Smooth muscle cell (in vitro differentiated cells): ENCODE data around the gene TRIM25. TPM values are rescaled to one million over a fixed set of nuclear protein-coding genes. Genes with fewer than 3 reads are reported as not detected.

Experiments used
- DNase-seq: peaks from one replicate; lab custom pipeline; 2025; ENCODE audit not compliant: unreplicated experiment; lab: John Stamatoyannopoulos, UW
- H2AFZ ChIP-seq: fragments of 200-600 bp; sonication (generic); 2 replicates; pipeline ENCODE4 v1.6.0; 2016; ENCODE audit warnings: antibody characterized with exemption, low read depth, mild to moderate bottlenecking
- H3F3A ChIP-seq: fragments of 200-600 bp; sonication (generic); 2 replicates; pipeline ENCODE4 v1.6.0; 2017; ENCODE audit warnings: antibody characterized with exemption, low read depth
- H3K27ac ChIP-seq: fragments of 200-600 bp; sonication (generic); 2 replicates; pipeline ENCODE4 v1.5.1; 2016; ENCODE audit warnings: low read depth, mild to moderate bottlenecking
- H3K27me3 ChIP-seq: fragments of 200-600 bp; sonication (generic); 2 replicates; pipeline ENCODE4 v1.6.1; 2016; ENCODE audit warnings: low read depth, mild to moderate bottlenecking
- H3K36me3 ChIP-seq: fragments of 200-600 bp; sonication (generic); 2 replicates; pipeline ENCODE4 v1.5.1; 2016; ENCODE audit warnings: low read depth
- H3K4me1 ChIP-seq: fragments of 200-600 bp; sonication (generic); 2 replicates; pipeline ENCODE4 v1.5.1; 2016; ENCODE audit warnings: low read depth
- H3K4me2 ChIP-seq: fragments of 200-600 bp; sonication (generic); 2 replicates; pipeline ENCODE4 v1.6.0; 2016; ENCODE audit warnings: mild to moderate bottlenecking
- H3K4me3 ChIP-seq: fragments of 200-600 bp; sonication (generic); 2 replicates; pipeline ENCODE4 v1.5.1; 2016; ENCODE audit warnings: mild to moderate bottlenecking
- H3K79me2 ChIP-seq: fragments of 200-600 bp; sonication (generic); 2 replicates; pipeline ENCODE4 v1.6.0; 2016; ENCODE audit warnings: low read depth, mild to moderate bottlenecking
- H3K9ac ChIP-seq: fragments of 200-600 bp; sonication (generic); 2 replicates; pipeline ENCODE4 v1.6.0; 2016; ENCODE audit warnings: low read depth
- H3K9me3 ChIP-seq: fragments of 200-600 bp; sonication (generic); replicated peaks from 2 replicates; pipeline ENCODE4 v1.5.1; 2016; ENCODE audit warnings: low read depth
- H4K20me1 ChIP-seq: fragments of 200-600 bp; sonication (generic); 2 replicates; pipeline ENCODE4 v1.6.0; 2016; ENCODE audit warnings: low read depth
- WGBS: methylation state at CpG from one replicate; pipeline ENCODE4 v1.1.7; 2016; ENCODE audit warnings: low lambda C conversion rate; 5-methylcytosine and 5-hydroxymethylcytosine counted together
- polyA plus RNA-seq: library from polyadenylated mRNA; unstranded; fragments of >200 nt; fragmentation: Nextera tagmentation; extraction: Ambion mirVana; gene quantifications from 2 replicates; pipeline ENCODE4 v1.2.1, GENCODE V29; 2016
- total RNA-seq: library from RNA; depleted of rRNA; stranded (reverse); fragments of >200 nt; gene quantifications from 2 replicates; pipeline ENCODE4 v1.2.3, GENCODE V29; 2014
- TF ChIP-seq, protein P1 (sequence below): fragments of 200-600 bp; sonication (generic); IDR thresholded peaks from 2 replicates; pipeline ENCODE4 v1.5.1; 2017; ENCODE audit warnings: borderline replicate concordance, mild to moderate bottlenecking, antibody characterized with exemption; ENCODE audit not compliant: insufficient read depth, poor library complexity, severe bottlenecking

Gene TRIM25
- total and polyA plus RNA-seq, 2 experiments from 2014 or later = 2.6 to 7.1 TPM

DNA sequence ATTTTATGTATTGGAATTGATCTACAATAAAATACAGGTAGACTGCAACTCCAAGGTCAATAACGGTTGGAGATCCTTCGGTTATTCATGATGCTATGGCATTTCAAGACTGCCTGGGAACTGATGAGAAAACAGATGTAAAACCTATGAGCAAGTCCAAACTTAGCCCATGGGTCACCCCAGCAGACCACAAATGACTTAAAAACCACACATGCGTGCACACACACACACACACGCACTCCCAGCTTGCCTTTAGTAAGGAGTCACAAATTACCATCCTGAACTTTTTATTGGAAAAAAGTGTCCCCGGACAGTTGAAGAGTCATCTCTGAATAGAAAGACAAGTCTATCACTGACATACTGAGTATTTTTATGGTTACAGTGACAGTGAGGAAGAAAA is 26.7 kb downstream of the TRIM25 start:
- Histone ChIP-seq H3K79me2 (no peaks in the 10 kb centered on the region), H3K27ac (no peak overlapping the region), H3K4me1 (no peaks in the 10 kb centered on the region), H3K9me3 (no peaks in the 10 kb centered on the region), H3K36me3 (no peaks in the 10 kb centered on the region), H3K4me2 (no peak overlapping the region), H3K4me3 (no peak overlapping the region), H3K27me3 (no peaks in the 10 kb centered on the region), H3F3A (no peaks in the 10 kb centered on the region), H2AFZ (no peak overlapping the region), H4K20me1 (no peaks in the 10 kb centered on the region), H3K9ac (no peak overlapping the region)
- 90% methylated on average over 5 of the region's 5 CpGs for WGBS
- DNase-seq = no peak
- TF ChIP-seq, protein P1, sequence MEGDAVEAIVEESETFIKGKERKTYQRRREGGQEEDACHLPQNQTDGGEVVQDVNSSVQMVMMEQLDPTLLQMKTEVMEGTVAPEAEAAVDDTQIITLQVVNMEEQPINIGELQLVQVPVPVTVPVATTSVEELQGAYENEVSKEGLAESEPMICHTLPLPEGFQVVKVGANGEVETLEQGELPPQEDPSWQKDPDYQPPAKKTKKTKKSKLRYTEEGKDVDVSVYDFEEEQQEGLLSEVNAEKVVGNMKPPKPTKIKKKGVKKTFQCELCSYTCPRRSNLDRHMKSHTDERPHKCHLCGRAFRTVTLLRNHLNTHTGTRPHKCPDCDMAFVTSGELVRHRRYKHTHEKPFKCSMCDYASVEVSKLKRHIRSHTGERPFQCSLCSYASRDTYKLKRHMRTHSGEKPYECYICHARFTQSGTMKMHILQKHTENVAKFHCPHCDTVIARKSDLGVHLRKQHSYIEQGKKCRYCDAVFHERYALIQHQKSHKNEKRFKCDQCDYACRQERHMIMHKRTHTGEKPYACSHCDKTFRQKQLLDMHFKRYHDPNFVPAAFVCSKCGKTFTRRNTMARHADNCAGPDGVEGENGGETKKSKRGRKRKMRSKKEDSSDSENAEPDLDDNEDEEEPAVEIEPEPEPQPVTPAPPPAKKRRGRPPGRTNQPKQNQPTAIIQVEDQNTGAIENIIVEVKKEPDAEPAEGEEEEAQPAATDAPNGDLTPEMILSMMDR = no peak

DNA sequence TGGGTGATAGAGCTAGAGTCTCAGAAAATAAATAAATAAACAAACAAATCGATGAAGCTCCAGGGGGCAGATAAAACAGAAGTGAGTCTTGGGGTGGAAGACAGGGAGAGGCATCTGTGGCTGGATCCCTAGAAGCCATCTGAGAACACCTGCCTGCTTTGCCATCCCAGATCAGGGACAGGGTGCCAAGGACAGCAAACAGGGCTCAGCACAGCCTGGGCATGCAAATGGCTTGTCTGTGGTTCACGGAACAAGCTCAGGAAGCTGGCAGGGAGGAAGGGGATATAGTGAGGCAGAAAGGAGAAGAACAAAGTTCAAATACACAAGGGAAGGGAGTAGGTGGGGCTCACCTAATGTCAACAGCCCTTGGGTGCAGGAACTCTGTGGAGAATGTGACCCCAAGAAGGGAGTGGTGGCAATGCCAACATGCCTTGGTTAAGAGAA is 27.5 kb downstream of the TRIM25 start:
- DNase-seq = no peak
- Histone ChIP-seq H3K4me3 (no peak overlapping the region), H3K4me2 (no peak overlapping the region), H3F3A (no peaks in the 10 kb centered on the region), H3K9ac (no peak overlapping the region), H2AFZ (no peak overlapping the region), H3K27me3 (no peaks in the 10 kb centered on the region), H4K20me1 (no peaks in the 10 kb centered on the region), H3K36me3 (no peaks in the 10 kb centered on the region), H3K27ac (no peak overlapping the region), H3K4me1 (no peaks in the 10 kb centered on the region), H3K9me3 (no peaks in the 10 kb centered on the region), H3K79me2 (no peaks in the 10 kb centered on the region)
- TF ChIP-seq, protein P1 = no peak
- WGBS = 85% methylated on average over 2 of the region's 2 CpGs

GRCh38 chr17:56885312-56885657 is 28.6 kb downstream of the TRIM25 start:
- 92% methylated on average over 2 of the region's 2 CpGs for WGBS
- TF ChIP-seq, protein P1 = no peak
- H2AFZ ChIP-seq = no peak overlapping the region

GRCh38 chr17:56884483-56885311 is 29.2 kb downstream of the TRIM25 start:
- H3K36me3 ChIP-seq = no peaks in the 10 kb centered on the region
- WGBS = 91% methylated on average over 6 of the region's 6 CpGs
- H3K9ac ChIP-seq = no peak overlapping the region
- H3K27ac ChIP-seq = no peak overlapping the region
- H3F3A ChIP-seq = no peaks in the 10 kb centered on the region
- no peak for DNase-seq
- no peaks in the 10 kb centered on the region for H4K20me1 ChIP-seq
- no peak overlapping the region for H3K4me3 ChIP-seq
- no peaks in the 10 kb centered on the region for H3K9me3 ChIP-seq
- H3K4me2 ChIP-seq = no peak overlapping the region
- no peak overlapping the region for H2AFZ ChIP-seq
- H3K27me3 ChIP-seq = no peaks in the 10 kb centered on the region
- TF ChIP-seq, protein P1 = no peak
- H3K4me1 ChIP-seq = no peaks in the 10 kb centered on the region
- H3K79me2 ChIP-seq = no peaks in the 10 kb centered on the region

More at GRCh38 chr17:56885312-56885657, 28.6 kb downstream of the TRIM25 start:
- DNase-seq = no peak
- no peaks in the 10 kb centered on the region for H3K27me3 ChIP-seq
- H3K36me3 ChIP-seq = no peaks in the 10 kb centered on the region
- H3K4me3 ChIP-seq = no peak overlapping the region
- H3F3A ChIP-seq = no peaks in the 10 kb centered on the region
- no peaks in the 10 kb centered on the region for H3K79me2 ChIP-seq
- no peaks in the 10 kb centered on the region for H3K9me3 ChIP-seq
- no peaks in the 10 kb centered on the region for H3K4me1 ChIP-seq
- H3K27ac ChIP-seq = no peak overlapping the region
- H3K9ac ChIP-seq = no peak overlapping the region
- no peak overlapping the region for H3K4me2 ChIP-seq
- no peaks in the 10 kb centered on the region for H4K20me1 ChIP-seq
